Measurements from ENCODE around the gene NAGA.

Gene NAGA

DNA sequence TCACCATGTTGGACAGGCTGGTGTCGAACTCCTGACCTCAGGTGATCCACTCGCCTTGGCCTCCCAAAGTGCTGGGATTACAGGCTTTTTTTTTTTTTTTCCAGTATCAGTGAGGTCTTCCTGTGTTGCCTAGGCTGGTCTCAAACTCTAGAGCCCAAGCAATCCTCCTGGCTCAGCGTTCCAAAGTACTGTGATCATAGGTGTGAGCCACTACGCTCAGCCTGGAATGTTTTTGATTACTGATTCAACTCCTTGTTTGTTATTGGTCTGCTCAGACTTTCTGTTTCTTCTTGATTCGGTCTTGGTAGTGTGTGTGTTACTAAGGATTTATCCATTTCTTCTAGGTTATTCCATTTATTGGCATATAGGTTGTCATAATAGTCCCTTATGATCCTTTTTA lies 31.3 kb downstream of the NAGA start:
- DNase-seq (ENCODE audit: low spot score) = no peak

DNA sequence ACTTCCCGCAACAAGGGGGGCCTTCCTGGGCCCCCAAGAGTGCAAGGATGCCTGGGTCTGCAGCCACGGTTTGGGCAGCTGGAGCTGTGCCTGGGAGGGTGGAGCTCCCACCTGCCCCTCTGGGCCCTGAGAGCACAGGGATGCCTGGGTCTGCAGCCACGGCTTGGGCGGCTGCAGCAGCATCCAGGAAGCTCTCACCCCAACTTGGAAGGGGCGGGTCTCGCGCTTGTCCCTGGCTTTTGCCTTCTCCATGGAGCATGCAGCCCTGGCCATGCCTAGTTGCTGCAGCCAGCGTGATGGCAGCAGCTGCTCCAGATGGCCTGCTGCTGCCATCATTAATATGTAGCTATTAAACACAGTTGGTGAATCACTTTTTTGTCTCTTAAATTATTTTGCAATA lies 35.4 kb downstream of the NAGA start:
- DNase-seq (ENCODE audit: low spot score) = no peak

DNA sequence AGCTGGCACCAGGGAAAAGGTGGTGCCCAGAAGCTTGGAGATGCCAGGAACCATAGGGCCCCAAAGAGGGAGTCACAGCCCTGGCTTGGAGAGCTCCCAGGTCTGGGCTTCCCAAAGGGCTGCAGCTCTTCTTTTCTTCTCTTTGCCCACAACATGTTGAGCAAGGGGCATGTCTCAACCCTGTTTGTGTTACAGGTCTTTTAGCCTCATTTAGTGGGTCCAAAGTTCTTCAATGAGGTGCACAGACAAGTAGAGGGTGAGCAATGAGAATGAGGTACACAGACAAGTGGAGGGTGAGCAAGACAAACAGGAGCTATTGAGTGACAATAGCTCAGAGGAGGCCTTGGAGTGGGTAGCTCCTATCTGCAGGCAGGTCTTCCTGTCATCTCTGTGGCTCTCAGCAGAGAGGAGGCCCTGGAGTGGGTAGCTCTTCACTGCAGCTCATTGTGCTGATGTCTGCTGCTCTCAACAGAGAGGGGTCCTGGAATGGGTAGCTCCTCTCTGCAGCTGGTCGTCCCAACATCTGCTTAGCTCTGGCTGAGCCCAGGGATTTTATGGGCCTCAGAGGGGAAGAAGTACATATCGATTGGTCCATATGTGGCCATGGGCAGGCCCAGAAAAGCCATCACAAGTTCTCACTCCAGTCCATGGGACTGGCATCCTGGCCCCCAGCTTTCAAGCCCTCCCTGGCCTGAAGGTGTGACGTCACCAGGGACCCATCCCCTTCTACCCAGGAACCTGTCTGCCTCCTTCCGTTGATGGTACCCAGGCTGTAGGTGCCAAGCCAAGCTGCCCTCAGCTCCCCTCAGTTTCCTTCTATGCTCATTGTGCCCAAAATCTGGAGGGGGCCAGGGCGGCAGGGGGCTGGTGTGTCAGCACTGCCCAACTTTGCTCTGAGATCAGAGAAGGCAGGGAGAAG lies 37.1 kb downstream of the NAGA start:
- DNase-seq (ENCODE audit: low spot score) = no peak

DNA sequence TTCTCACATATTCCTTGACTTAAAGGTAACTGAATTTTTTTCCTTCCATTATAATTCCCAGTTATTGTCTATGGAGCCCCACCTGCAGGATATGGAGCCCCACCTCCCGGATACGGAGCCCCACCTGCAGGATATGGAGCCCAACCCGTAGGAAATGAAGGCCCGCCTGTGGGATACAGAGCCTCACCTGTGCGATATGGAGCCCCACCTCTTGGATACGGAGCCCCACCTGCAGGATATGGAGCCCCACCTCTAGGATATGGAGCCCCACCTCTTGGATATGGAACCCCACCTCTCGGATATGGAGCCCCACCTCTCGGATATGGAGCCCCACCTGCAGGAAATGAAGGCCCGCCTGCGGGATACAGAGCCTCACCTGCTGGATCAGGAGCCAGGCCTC lies 43.9 kb downstream of the NAGA start:
- no peak for DNase-seq (ENCODE audit: low spot score)

DNA sequence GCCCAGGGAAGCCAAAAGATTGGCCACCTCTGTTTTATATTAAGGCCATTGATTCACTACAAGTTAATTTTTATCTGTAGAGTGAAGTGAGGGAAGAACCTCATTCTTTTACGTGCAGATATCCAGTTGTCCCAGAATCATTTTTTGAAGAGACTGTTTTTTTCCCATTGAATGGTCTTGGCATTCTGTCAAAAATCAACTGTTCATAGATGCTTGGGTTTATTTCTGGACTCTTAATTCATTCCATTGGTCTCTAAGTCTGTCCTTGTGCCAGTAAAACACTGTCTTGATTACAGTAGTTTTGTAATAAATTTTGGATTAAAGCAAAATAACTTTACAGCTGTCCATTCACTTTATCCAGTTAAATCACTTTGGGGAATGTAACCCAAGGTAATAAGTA lies 45.2 kb downstream of the NAGA start:
- no peak for DNase-seq (ENCODE audit: low spot score)

DNA sequence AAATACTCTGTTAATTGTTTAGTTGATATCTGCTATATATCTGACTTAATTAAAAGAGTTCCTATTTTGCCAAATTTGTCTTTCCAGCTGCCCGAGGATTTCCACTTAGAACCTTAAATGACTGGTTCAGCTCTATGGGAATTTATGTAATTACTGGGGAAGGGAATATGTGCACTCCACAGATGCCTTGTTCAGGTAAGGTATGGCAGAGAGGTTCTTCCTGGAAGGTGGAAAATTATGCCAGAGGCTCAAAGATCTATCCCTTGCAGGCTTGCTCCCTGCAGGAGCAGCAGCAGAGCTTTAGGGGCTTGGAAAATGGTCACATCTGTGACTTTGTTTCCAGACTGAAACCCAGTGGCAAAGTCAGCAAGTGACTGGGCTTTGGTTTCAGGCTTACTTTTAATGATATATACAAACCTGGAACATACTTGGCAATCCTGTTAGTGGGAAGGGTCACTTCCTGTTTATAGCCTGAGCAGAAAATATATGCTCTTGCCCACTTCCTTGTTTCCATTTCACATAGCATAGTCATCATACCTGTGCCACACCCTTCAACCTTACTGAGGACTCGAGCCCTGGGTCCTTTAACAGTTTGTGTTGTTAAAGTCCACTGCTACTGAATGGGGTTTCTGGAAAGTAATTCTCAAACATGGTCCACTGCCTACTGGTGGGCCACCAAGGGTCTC lies 48.3 kb downstream of the NAGA start:
- no peak for DNase-seq (ENCODE audit: low spot score)

DNA sequence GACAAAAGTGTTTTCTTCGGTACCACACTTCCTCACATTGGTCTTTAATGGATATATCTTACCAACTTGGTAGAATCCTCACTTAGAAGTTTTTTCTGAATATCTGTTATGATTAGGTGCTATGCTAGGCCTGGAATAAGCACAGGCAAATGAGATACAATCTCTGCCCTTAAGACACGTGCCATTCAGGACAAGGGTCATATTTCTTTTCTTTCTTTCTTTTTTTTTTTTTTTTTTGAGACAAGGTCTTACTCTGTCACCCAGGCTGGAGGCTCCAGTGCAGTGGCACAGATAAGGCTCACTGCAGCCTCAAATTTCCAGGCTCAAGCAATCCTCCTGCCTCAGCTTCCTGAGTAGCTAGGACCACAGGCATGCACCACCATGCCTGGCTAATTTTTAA lies 49.0 kb downstream of the NAGA start:
- DNase-seq (ENCODE audit: low spot score) = no peak

DNA sequence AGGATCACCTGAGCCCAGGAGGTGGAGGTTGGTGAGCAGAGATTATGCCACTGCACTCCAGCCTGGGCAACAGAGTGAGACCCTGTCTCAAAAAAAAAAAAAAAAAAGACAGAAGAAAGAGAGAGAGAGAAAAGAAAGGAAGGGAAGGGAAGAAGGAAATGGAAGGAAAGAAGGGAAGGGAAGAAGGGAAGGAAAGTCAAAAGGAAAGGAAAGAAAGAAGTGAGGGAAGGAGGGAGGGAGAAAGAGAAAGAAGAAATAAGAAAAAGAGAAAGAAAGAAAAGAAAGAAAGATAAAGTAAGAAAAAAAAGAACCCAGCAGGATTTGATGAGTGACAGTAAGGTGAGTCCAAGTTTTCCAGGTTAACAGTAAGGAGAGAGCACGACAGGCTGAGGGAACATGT lies 52.4 kb downstream of the NAGA start:
- DNase-seq (ENCODE audit: low spot score) = no peak

DNA sequence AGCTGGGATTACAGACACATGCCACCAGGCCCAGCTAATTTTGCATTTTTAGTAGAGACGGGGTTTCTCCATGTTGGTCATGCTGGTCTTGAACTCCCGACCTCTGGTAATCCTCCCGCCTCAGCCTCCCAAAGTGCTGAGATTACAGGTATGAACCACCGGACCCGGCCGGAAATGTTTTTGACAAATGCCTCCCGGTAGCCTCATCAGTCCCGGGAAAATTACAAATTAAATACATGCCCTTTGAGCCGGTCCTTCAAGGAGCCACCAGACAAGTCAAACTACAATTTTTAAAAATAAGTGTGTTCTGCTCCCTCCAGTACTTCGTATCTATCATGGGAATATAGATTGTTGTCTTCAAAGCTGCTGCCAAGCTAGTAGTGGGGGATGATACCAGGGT lies 54.5 kb downstream of the NAGA start:
- no peak for DNase-seq (ENCODE audit: low spot score)

DNA sequence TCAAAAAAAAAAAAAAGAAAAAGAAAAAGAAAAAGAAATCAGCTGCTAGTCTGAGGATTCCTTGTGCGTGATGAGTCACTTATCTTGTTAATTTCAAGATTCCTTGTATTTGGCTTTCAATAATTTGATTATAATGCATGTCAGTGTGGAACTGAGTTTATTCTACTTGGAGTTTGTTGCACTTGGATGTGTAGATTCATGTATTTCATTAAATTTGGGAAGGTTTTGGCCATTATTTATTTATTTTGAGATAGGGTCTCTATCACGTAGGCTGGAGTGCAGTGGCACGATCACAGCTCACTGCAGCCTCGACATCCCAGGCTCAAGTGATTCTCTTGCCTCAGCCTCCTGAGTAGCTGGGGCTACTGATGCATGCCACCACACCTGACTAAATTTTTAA lies 57.2 kb downstream of the NAGA start:
- DNase-seq (ENCODE audit: low spot score) = no peak

DNA sequence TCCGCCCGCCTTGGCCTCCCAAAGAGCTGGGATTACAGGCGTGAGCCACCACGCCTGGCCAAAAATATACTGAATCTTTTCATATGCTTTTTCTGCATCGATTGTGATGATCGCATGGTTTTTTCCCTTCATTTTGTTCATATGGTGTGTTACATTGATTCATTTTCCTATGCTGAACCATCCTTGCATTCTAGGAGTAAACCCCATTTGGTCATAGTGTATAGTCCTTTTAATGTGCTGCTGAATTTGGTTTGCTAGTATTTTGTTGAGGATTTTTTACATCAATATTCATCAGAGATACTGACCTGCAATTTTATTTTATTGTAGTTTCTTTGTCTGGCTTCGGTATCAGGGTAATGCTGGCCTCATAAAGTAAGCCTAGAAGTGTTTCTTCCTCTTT lies 59.8 kb downstream of the NAGA start:
- no peak for DNase-seq (ENCODE audit: low spot score)

Measured in putamen (tissue), 1 donor.